Mammary epithelial cell (primary cell): Measurements from ENCODE around the gene MRPS11.

Experiments
- CTCF ChIP-seq, 2 donors: IDR thresholded peaks in 1 of 2; conservative IDR thresholded peaks in 1 of 2; 2 replicates each; pipeline ENCODE4 v1.5.1; 2011 to 2012; ENCODE audit warnings: inconsistent platforms in 2 of 2, low read length in 2 of 2, mild to moderate bottlenecking in 2 of 2, control low read depth in 1 of 2, low read depth in 1 of 2; ENCODE audit not compliant: insufficient read depth in 1 of 2; ENCODE audit errors: extremely low read depth in 1 of 2
- EZH2 ChIP-seq: IDR thresholded peaks from 2 replicates; pipeline ENCODE4 v1.6.1; 2012; ENCODE audit warnings: low read length, inconsistent platforms, borderline replicate concordance

- TF ChIP-seq CTCF (conservative IDR thresholded peaks at IDR 0.05 in 1 of 2, IDR thresholded peaks at IDR 0.05 in 1 of 2; ENCODE audit: extremely low read depth in 1 of 2, insufficient read depth in 1 of 2, low read depth in 1 of 2, low read length in 2 of 2) (no peak), EZH2 (no peak)
Measured at GRCh38 chr15:88491158-88491557, 23.6 kb downstream of the MRPS11 start.
